SKM-1 treated with dmso at 0.1 percent for 144 hours (cell line): Measurements from ENCODE around the gene ADGRG1.
"Not testable (repeated sequence)": the region's sequence is repeated elsewhere in the genome, so short reads cannot be mapped to it uniquely, and the experiment has no call there.

Experiments used
- DNase-seq: peaks from one replicate; lab custom pipeline; 2025; ENCODE audit not compliant: unreplicated experiment; lab: John Stamatoyannopoulos, UW

The ADGRG1 gene

DNA sequence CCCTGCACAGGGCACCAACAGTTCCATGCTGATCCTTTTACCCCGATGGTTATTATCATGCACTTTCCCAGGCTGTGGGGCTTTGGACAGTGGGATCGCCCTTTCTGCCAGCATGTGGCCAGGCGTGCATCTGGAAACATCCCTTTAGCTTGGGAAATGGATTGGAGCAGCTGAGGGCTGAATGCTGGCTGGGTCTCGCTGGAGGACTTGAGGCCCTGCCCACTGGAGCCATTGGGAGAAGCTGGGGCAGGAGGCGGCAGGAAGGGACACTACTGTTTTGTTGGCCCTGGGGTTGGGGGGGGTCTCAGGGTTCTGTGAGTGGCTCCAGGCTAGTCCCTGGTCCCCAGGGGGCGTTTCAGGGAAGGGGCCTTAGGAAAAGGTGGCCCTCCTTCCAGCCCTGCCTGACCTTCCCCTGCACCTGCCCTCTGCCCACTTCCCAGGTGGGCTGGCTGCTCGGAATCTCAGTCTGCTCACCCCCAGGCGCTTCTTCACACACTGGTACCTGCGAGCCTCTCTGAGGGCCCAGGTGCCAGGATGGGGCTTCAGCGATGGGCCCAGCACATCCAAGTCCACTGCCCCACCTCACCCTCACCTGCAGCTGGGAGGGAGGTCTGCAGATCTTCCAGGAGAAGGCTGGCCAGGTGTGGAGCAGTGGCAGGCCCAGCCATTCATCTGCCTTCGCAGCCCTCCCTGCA, 38.1 kb downstream of the ADGRG1 start:
- no peak for DNase-seq

DNA sequence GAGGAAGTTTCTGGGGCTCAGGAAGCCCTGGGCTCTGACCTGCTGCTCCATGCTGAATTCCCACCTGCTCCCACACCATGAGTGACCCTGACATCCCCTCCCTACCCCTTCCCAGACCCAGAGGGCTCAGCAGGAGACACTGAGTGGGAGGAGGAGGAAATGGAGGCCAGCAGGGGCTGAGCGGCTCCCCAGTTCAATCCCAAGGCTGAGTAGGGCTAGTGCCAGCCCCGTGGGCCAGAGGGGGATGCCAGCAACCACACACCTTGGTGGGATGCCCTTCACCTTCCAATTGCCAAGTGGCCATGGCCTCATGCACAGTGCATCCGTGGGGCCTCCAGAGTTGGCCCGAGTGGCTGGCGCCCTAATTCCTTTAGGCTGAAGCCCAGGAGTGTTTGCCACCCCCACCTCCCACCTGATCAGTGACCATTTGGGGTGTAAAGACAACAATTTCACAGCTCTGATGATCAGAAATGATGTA, 38.7 kb downstream of the ADGRG1 start:
- DNase-seq, result no peak

DNA sequence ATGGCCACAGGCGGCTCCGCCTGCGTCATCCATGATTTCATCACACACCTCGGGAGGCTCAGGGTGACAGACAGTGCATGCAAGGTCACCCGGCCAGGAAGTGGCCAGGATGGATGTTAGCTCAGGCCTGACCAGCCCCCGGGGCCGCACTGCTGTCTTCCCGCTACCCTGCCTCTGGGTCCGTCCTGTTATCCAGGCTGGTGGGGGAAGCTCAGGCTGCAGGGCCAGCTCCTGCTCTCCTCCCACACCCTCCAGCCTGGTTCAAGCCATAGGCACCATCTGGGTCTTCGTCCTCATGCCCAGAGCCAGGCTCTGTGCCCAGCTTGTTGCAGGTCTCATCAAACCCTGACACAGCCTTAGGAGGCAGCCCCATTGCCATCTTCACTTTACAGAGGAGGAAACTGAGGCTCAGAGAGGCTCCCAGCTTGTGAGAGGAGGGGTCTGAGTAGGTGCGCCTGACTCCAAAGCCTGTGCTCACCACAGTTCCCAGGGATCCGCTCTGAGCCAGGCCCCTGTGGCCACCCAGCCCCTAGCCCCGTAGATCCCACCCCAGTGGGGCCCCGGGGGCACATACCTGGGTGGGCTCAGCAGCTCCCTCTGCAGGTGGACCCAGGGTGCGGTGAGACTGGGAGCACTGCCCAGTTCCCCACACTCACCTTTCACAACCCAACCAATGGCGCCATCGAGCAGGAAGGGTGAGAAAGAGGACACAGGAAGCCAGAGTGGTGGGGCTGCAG, 39.3 kb downstream of the ADGRG1 start:
- peak; percentile 92 for DNase-seq

DNA sequence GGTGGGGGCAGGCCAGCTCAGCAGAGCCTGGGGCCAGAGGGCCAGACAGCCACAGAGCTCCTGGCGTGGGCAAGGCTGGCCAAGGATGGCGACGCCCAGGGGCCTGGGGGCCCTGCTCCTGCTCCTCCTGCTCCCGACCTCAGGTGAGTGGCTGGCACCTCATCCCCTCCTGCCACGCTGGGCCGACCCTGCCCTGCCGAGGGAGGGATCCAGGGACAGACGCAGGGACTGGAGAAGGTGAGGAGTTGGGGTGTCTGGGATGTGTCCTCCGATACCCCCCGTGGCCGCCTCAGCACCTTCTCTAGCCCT, 39.8 kb downstream of the ADGRG1 start, which contains the start of gene ADGRG3:
Gene ADGRG3, plus strand, starts transcription at position 44 of the 309 bp plus-strand sequence. Its CDS starts 42 bp downstream, at position 86.
- DNase-seq, result no peak

DNA sequence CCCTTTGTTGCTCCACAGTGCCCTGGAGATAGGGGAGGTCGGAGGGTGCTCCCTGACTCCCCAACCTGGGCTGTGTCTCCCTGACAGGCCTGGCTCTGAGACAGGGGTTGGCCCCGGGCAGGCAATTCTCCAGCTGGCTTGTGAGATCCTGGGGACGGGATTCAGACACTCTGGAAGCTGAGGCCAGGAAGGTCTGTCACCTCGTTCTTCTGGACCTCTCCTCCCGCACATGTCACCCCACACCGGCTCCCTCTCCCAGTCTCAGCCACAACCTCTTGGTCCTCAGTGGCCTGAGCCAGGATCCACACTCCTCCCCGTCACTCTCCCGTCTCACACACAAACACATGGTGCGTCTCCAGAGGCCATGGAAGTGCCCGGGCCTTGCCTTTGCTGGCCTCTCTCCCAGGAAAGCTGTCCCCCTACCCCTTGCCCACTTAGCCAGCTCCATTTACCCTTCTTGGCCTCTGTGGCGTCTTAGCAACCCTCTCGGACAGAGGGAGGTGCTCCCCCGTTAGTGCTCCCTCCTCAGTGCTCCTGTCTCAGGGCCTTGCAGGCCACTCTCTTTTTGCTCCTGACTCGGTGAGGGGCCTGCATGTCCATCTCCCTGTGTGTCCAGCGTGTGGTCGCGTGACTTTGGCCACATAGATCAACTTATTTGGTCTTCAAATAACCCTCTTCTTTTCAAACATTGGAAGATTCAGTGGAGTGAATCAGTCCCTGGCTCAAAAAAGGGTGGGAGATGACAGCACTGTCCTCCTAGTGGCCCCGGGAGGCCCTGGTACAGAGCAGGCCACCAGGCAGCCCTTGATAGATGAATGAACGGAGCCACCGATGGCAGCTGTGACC, 40.4 kb downstream of the ADGRG1 start:
- no peak for DNase-seq

DNA sequence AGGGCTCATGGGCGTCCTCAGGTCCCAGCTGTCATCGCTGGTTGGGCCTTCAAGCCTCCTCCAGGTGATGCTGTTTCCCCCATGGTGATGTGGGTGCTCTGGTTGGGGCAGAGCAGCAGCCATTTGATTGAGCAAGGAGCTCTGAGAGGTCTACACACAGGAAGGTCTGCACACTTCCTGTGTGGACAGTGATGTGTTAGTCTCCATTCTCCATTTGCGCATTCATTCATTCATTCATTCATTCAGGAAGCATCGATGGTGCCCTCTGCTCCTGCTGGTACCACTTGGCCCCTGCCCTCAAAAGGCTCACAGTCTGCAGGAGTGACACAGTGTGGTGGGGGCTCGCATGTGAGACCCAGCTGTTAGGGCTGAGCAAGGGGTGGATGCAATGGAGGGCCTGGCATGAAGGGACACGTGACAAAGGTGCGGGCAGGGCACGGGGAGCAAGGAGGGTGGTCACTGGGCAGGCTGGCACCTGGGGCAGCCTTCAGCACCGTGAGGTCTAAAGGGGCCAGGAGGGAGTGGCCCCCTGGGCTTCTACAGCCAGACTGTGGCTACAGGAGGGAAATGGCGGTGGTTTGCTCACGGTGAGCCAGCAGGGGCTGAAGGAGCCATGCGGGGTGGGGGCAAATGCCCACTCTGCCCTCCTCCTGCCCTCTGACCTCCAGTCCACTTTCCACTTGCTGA, 41.2 kb downstream of the ADGRG1 start:
- peak; percentile 22 for DNase-seq

DNA sequence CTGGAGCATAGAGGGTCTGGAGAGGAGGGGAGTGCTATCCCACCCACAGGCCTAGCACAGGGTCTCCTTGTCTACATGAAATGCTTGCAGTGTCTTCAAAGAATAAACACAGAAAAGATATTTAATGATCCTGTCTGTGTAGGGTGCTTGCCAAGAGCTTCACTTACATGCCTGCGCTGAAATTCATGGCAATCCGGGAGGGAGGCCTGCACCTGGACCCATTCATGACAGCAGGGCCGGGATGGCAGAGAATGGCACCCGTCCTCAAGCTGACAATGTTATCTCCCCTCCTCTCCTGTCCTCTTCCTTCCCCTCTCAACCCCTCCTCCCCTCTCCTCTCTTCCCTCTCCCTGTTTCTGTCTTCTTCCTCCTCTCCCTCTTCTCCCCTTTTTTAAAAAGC, 41.8 kb downstream of the ADGRG1 start:
- no peak for DNase-seq

DNA sequence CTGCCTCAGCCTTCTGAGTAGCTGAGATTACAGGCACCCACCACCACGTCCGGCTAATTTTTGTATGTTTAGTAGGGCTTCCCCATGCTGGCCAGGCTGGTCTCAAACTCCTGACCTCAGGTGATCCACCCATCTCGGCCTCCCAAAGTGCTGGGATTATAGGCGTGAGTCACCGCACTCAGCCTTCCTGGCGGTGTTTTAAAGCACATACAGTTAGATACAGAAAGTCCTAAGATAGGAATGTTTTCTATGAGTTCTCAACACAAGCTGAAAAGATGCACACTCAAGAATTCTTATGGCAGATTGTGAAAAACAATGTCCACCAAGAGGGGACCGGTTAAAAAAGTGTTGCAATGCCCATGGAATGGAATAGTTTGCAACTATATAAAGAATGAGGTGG, 43.0 kb downstream of the ADGRG1 start:
- DNase-seq, result not testable (repeated sequence)

DNA sequence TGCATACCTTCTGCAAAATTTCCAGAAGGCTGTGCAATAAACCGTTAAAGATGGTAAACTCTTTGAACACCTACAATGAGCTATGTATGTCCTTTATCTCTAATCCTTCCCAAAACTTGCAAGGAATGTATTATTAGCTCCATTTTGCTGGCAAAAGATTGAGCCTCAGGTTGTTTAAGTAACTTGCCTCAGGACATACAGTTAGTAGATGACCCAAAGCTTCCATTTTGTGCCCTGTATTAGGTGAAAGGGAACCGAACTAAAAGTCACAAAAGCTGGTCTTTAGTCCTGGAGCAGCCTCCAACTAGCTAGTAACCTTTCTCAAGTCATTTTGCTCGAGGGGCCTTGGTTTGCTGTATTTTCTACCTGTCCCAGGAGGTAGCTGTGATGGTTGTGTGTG, 44.0 kb downstream of the ADGRG1 start:
- DNase-seq, result no peak

DNA sequence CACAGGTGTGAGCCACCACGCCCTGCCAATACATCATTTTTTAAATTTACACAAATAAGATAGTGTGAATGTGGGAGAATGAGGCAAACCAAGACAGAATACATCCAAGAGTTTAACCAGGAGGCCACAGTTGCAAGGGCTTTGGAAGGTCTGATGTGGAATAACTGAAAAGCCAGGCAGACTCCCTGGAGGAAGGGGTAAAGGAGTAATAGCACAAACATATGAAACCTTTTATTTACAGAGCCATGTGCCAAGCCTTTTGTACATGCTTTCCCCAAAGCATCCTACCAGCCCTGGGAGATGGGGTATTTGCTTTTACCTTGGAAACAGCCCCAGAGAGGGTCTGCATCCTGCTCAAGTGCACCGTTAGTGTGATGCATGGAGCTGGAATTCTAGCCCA, 44.4 kb downstream of the ADGRG1 start:
- DNase-seq, result no peak

DNA sequence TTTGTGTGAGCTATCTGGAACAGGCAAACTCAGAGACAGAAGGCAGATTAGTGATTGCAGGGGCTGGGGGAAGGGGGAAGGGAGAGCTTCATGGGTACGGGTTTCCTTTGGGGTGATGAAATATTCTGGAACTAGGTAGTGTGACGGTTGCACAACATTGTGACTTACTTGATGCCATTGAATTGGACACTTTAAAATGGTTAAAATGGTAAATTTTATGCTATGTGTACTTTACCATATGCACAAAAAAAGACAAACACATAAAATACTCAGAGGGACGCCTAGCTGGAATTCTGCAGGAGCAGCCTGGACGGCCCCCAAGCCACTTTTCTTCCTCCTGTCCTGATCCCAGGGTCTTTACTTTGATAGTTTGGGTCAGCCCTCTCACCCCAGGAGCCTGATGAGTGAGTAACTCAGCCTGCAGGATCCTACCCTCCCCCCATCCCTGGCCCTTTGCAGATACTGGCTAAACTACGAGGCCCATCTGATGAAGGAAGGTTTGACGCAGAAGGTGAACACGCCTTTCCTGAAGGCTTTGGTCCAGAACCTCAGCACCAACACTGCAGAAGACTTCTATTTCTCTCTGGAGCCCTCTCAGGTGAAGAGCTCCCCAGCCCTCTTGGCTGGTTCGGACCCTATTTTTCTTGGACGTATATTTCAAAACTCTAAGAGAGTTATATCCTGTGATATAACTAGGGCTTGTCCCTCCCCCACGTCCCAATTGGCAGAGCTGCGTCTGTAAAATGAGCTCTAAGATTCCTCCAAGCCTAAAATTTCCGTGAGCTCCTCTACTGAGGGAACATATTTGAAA, 47.5 kb downstream of the ADGRG1 start:
- DNase-seq, result peak; percentile 62

DNA sequence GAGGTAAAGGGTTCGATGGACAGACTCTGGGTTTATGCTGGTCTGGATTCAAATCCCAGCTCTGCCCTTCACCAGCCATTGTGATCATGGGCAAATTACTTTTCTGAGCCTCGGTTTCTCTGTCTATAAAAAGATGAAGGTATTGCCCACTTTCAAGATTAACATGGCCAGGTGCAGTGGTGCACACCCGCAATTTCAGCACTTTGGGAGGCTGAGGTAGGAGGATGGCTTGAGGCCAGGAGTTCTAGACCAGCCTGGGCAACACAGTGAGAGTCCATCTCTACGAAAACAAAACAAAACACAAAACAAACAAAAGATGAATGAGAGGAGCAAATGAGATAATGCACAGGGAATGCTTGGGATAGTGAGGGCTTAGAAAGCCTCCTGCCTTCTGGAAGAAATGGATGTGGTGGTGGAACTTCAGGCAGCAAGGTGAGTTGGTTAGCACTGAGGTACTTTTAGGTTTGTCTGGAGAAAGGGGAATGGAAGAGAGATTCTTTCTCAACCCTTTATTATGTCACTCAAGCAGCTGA, 48.2 kb downstream of the ADGRG1 start:
- no peak for DNase-seq

DNA sequence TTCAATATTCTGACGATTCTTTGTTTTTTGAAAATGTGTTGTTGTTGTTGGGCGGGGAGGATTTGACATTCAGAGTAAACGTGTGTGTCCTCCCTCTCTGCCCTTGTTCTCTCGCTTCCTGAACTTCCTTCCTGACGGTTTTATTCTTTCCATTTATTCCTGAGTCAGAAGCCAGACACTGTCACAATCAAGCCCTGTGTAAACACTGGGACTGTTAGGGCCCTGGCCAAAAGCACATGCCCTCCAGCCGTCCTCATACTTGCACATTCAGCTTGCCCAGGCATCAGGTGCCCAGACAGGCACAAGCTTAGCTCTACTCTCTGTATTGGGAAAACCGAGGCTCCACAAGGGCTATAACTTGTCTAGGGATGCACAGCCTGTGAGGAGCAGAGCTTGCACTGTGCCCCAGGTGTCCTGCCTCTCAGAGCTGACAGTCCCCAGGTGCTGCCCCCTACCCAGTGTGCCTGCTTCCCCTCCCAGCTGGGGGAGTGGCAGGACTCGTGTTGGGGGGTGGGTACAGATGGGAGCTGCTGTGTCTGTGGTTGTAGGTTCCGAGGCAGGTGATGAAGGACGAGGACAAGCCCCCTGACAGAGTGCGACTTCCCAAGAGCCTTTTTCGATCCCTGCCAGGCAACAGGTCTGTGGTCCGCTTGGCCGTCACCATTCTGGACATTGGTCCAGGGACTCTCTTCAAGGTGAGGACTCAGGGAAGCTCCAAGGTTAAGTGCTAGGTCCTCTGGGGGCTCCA, 49.4 kb downstream of the ADGRG1 start:
- no peak for DNase-seq

DNA sequence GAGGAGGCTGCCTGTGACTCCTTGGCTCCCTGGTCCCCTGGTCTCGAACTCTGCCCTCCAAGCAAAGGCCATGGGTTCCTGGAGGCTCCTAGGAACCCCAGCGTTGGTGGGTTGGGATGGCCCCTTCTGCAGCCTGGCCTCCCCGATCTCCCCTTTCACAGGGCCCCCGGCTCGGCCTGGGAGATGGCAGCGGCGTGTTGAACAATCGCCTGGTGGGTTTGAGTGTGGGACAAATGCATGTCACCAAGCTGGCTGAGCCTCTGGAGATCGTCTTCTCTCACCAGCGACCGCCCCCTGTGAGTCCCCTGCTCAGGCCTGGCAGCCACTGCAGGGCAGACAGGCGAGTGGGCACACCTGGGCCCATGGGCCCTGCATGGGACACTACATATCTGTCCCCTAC, 50.6 kb downstream of the ADGRG1 start:
- DNase-seq, result no peak

DNA sequence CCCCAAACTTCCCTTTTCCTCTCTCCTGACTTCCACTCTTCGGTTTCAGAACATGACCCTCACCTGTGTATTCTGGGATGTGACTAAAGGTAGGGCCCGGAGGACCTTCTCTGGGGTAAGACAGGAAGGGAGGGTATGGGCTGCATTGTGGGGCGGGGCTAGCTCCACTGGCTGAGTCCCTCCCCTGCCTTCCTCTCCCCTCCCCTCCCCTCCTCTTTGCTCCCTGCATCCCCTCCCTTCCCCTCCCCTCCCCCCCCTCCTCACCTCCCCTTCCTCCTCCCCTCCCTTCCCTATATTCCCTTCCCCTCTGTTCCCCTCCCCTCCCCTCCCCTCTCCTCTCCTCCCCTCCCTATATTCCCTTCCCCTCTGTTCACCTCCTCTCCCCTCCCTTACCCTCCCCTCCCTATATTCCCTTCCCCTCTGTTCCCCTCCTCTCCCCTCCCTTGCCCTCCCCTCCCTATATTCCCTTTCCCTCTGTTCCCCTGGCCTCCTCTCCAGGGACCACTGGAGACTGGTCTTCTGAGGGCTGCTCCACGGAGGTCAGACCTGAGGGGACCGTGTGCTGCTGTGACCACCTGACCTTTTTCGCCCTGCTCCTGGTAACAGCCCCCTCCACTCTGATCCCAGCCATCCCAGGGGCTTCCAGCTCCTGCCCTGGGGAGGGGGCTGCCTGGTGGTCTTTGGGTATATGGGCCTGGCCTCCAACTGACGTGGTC, 51.5 kb downstream of the ADGRG1 start:
- DNase-seq, result peak; percentile 14

DNA sequence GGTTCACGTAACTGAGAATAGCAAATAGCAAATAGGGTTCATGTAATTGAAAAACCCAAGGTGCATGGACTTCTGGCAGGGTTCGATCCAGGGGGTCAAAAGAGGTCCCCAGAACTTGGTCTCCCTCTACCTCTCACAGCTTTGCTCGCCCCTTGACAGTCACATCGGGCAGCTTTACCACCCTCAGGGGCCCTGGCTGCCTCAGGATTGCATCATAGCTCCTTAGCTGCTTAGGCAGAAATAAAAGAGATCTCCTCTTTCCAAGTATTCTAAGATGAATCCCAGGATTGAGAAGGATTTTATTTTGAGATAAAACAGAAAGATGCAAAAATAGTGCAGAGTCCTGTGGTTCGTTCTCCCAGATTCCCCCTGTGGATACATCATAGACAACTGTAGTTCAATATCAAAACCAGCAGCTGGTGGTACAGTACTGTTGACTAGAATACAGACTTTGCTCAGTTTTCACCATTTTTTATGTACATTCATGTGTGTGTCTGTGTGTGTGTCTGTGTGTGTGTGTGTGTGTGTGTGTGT, 52.5 kb downstream of the ADGRG1 start:
- peak; percentile 13 for DNase-seq

DNA sequence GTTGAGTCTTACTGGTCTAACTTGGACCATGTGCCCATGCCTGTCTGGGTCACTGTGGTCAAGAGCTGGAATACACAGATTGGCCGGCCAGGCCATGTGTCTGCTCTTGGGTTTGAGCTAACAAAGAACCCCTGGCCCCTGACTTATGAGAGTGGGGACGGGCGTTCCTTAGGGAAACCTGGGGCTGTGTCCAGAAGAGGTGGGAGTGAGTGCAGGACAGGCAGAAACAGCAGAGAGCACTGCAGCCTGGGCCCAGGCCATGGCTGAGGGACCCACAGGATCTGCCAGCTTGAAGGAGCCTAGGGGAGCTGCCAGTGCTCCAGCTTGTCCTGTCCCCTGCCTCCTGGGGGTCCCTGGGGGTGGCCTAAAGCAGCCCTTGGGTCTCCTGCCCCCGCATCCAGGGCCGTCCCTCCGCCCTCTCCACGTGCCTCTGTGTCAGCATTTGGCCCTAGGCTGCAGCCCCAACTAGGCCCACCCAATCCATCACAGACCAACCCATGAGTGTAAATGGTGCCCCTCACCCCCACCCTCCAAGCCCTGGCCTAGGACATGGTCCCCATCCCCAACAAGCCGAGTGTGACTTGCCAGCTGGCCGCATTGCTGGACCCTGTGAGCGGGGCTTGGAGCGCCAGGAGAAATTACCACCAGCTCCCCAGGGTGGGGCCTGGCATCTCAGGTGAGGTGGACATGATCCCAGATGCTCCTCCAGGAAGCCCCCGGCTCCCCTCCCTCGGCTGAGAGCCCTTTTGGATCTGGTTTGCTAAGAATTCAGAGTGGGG, 53.7 kb downstream of the ADGRG1 start:
- no peak for DNase-seq
